ENCODE results near the gene KDM1A. TPM values are rescaled to one million over a fixed set of nuclear protein-coding genes. Genes with fewer than 3 reads are reported as not detected.
"Not testable (repeated sequence)": the region's sequence is repeated elsewhere in the genome, so short reads cannot be mapped to it uniquely, and the experiment has no call there.

KDM1A gene
- polyA plus RNA-seq, 1 donor, result 146 TPM

DNA sequence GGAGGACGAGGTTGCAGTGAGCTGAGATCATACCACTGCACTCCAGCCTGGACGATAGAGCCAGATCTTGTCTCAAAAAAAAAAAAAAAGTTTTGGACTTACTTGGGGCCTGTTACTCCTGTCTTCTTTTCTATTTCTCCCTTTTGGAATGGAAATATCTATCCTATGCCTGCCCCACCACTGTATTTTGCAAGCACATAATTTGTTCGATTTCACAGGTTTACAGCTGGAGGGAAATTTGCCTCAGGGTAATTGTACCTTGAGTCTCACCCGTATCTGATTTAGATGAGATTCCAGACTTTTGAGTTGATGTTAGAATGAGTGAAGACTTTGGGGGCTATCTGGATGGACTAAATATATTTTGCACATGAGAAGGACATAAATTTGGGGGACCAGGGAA lies 12.2 kb upstream of the KDM1A start:
- no peak for DNase-seq

DNA sequence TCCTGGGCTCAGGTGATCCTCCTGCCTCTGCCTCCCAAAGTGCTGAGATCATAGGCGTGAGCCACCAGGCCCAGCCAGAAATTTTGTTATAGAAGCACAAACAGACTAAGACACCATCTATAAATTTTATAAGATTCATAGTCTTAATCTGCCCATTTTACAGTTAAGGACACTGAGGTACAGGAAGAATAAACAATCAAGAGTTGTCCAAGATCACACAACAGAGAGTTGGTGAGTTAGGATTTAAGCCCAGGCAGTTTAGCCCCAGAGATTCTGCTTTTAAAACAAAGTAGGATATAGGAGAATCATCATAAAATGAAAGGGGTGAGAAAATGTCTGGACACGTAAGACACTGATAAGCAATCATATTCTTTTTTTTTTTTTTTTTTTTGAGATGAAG lies 10.4 kb upstream of the KDM1A start:
- no peak for DNase-seq

DNA sequence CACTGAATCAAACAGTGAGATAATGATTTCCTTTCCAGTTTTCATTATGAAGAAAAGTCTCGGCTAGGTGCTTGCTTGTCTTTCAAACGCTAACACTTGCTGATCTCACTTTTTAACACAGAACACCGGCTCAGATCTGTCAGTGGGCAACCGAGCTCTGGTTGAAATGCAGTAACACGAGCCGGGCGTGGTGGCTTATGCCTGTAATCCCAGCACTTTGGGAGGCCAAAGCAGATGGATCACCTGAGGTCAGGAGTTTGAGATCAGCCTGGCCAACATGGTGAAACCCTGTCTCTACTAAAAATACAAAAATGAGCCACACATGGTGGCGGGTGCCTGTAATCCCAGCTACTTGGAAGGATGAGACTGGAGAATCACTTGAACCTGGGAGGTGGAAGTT lies 9.2 kb upstream of the KDM1A start:
- not testable (repeated sequence) for DNase-seq

DNA sequence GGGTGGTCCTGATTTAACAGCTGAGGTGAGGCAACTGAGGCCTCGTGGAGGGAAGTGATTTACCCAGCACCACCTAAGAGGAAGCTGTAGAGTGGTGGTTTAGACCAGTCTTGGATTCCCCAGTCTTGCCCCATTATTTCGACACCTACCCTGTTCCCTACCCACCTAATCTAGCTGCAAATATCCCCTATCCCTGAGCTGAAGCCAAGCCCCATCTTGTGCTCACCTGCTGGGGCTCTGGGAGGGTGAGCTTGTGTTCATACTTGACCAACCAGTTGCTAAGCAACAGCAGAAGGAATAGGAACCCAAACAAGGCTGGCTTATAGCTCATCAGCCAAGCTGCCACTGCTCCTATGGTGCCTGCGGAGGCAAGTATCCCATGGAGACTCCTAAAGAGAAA lies 5.6 kb upstream of the KDM1A start:
- DNase-seq, result peak; percentile 64

DNA sequence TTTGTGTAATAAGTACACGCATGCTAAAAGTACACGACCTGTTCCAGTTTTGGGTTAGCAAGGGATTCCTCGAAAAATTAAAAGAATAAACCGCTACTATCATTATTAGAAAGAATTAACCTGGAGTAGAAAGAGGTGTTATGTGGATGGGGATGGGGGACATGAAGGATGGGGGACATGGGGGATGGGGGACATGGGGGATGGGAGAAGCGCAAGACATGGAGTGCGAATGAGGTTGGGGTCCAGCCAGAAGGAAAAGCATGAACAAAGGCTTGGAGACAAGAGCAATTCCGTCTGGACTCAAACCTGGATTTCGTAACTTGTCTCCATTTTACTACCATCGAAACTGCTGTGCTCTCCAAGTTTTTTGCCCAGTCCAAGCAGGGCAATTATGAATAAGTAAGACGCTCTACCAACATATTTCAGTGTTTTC lies 591 bp upstream of the KDM1A start:
- no peak for DNase-seq

DNA sequence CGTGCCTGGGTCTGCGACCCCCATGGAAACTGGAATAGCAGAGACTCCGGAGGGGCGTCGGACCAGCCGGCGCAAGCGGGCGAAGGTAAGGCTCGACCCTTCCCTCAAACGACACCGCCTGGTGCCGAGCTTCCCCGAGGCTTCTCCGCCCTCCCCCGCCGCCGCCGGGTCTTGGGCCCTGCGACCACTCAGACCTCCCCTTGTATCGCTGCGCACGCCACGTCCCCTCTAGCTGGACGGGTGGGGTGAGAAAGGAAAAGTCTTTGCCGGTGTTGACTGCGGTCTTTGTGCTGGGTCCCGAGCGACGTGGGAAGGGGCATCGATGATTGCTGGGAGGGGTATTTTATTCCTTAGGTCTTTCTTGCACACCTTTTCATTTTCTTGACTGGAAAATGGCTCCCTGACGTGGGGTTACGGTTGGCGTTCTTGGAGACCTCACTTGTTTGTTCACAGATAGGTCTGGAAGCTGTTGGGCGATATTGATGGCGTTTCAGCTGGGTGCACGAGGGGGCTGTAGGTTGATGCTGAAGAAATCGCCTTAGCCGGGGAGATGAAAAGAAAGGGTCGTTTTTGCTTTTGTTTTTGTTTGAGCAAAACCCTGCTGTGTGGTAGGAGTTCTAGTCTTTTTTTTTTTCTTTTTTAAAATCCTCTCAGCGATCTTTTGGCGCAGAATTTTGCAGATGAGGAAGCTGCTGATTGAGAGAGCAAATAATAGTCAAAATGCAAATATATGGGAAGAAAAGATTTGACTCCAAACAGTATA lies 776 bp downstream of the KDM1A start:
- DNase-seq, result peak; percentile 62

DNA sequence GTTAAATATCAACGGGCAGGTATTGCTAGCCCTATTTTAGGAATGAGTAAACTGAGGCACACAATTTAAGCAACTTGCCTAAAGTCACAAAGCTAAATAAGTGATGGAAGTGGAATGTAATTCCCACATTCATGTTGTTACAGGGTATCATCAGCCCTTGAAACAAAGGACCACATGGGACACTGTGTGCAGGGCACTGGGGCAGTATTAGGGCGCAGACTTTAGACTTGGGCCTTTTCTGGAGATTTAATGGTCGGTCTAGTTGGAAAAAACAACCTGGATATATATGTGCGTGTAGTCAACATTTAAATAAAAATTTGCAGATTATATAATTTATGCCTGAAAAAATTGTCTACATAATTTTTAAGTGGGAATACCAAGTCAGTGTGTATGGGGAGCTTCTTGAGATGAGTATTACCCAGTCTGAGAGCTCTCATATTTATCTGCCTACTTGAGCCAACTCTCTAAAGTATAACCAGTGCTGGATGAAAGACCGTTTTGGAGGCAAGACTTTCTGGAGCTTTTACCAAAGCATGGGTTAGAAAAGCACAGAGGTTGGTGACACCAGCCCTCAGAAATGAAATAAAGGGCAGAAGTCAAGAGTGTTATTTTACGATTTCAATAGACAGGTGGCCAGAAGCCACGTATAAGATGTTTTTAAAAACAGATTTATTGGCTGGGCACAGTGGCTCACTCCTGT lies 1.6 kb downstream of the KDM1A start:
- peak; percentile 14 for DNase-seq

DNA sequence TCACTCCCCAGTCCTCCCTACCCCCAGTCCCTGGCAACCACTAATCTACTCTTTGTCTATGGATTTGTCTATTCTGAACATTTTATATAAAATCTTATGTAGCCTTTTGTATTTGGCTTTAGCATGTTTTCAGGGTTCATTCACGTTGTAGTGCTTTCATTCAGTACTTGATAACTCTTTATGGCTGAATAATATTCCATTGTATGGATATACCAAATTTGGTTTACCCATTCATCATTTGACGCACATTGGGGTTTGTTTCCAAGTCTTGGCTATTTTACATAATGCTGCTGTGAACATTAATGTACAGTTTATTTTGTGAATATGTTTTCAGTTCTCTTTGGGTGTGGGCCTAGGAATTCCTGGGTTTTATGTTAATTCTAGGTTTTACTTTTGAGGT lies 2.6 kb downstream of the KDM1A start:
- DNase-seq, result no peak

DNA sequence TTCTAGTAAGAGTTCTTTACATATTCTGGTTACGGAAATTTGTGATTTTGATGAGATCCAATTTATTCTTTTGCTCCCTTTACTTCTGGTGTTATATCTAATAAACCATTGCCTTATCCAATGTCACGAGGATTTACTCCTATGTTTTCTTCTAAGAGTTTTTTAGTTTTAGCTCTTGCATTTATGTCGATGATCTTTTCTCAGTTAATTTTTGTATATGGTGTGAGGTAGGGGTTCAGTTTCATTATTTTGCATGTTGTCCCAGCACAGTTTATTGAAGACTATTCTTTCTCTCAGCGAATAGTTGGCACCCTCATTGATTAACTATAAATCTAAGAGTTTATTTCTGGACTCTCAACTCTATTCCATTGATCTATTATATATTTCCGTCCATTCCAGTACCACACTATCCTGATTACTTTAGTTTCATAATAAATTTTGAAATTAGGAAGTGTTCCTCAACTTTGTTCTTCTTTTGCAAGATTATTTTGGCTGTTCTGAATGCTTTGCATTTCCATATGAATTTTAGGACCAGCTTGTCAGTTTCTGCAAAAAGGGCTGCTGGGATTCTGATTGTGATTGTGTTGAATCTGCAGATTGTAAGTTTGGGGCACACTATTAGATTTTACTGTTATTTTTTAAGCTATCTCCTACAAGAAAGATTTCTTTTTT lies 4.0 kb downstream of the KDM1A start:
- no peak for DNase-seq

DNA sequence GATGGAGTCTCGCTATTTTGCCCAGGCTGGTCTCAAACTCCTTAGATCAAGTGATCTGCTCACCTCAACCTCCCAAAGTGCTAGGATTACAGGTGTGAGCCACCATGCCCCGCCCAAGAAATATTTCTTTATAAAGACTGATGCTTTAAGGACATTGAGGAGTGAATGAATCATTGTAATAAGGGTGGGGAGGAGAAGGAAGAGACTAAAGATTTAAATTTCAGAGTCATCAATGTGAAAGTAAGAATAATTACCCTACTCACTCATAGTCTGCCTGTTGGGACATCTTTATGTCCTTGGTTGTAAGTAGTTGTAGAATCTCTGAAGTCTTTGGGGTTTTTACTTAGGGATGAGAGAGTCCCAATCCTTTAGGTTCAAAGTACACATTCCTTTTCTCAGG lies 7.3 kb downstream of the KDM1A start:
- no peak for DNase-seq

DNA sequence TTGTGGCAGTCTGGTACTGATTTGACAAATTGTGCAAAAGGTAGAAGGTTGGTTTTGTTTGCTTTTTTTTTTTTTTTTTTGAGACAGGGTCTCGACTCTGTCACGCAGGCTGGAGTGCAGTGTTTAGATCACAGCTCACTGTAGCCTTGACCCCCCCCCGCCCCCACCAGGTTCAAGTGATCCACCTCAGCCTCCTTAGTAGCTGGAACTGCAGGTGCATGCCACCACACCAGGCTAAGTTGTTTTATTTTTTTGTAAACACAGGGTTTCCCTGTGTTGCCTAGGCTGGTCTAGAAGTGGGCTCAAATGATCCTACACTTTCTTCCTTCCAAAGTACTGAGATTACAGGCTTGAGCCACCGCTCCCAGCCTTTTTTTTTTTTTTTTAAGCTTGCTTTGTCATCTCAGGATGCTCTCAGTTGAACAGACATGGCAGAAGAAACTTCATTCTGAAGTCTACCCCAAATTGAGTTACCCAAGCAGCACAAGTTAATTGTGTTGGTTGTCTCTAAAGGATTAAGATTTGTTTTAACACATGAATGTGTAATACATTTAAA lies 8.2 kb downstream of the KDM1A start:
- DNase-seq, result no peak

DNA sequence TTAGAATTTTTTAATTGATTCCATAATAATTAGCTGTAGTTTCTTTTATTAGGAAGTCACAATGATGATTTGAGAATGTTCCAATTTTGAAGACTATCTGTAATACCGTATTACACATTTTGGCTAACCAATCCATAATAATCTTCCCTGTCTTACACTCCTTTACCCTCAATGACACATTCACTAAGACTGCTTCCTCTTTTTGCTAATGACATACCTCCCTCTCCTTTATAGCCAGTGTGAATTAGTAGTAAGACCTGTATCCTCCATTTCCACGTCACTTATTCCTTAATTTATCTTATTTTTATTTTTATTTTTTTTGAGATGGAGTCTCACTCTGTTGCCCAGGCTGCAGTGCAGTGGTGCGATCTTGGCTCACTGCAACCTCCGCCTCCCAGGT lies 10.1 kb downstream of the KDM1A start:
- no peak for DNase-seq

DNA sequence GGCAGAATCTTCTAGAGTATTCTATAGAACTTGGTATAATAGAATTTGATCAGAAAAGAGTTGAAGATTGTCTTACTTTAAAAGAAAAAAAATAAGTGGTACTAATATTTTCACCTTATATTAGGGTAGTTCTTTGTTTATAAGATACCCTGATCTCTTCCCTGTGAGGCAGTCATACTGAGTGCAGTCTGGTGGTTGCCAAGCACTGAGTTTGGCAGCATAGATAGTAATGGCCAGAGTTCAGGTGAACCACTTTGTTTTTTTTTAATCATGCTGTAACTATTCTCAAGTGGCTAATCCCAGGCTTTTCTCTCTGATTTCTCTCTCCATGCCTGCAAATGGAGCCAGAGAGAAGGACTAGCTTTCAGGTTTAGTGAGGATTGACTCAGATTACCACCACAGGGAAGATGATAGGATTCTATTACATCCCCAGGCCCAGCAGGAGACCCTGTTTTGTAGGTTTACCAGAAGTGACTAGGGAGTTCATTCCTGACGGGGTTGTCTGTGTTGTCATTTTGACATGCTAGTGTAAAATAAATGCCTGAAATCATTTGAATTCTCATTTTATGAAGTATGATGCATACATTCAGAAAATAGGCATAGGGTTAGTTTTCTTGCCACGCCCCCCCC lies 16.7 kb downstream of the KDM1A start:
- no peak for DNase-seq

DNA sequence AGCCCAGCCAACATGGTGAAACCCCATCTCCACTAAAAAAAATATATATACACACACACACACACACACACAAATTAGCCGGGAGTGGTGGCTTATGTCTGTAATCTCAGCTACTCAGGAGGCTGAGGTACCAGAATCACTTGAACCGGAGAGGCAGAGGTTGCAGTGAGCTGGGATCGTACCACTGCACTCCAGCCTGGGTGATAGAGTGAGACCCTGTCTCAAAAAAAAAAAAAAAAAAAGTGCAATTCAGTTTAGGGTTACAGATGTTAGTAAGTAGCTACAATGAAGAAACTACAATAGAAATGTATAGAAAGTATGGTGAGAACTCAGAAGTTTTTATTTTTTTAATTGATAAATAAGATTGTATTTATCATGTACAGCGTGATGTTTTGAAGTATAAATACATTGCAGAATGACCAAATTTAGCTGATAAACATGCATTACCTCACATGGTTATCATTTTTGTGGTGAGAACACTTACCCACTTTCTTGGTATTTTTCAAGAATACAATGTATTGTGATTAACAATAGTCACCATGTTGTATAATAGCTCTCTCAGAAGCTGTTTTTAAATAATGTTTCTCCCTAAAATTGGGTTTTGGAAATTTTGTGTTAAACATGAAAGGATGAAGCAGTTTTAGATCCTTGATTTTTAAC lies 17.9 kb downstream of the KDM1A start:
- no peak for DNase-seq

DNA sequence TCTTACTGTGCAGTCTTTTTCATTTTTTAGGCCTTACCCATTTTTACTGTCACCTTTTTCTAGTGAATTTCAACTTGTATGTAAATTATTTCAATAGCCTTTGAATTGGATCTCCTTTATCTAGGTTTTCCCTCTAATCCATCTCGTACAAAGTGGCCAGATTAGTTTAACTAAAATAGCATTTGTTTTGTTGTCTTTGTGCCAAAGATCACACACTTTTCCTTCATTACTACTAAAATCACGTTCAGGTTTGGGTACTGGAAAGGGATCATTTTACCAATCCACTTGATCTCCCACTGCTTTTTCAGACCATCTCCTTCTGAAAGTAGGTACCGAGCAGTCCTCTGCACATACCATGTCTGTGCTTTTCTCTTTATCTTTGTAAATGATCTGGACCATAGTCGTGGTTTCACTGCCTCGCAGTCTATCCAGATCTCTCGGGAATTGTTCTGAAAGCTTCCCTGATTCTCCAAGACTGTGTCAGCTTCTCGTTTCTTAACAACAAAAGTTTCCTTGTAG lies 20.1 kb downstream of the KDM1A start:
- DNase-seq, result no peak

DNA sequence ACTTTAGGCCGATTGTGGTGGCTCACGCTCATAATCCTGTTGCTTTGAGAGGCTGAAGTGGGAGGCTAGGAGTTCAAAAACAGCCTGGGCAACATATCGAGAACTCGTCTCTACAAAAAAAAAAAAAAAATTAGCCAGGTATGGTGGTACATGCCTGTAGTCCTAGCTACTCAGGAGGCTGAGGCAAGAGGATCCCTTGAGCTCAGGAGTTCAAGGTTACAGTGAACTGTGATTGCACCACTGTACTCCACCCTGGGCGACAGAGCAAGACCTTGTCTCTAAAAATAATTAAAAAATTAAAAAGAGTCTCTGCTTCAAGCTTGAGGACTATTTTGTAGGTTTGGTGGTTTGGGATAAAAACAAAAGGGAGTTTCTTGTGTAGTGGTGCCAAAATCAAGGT lies 21.2 kb downstream of the KDM1A start:
- DNase-seq, result no peak

DNA sequence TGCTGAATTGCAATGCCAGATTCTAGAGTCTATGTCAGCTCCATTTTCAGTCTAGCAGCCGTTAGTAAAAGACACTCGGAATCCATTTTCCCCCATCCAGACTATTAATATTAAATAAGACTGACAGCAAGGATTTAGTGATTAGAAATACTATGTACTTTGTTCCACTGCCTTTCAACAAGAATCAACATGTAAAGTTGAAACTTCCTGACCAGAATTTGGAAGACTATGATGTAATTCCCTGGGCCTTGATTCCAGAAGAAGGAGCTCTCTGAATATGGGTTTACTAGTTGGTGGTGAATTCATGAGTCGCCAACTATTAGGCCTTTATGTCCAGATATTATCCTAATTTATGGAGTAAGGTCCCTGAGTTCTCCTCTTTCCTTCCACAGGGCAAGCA lies 24.8 kb downstream of the KDM1A start:
- no peak for DNase-seq

DNA sequence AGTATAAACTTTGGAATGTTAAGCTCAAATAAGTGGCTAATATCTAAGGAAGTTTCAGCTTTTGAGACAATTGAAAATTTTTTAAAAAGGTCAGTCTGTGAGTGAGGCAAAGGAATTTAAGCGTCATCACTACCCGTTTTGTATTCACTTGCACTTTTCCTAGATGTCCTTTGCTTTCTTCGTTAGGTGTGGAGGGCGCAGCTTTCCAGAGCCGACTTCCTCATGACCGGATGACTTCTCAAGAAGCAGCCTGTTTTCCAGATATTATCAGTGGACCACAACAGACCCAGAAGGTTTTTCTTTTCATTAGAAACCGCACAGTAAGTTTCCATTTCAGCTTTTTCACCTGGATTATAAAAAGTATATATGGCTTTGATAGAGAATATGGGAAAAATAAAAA lies 30.9 kb downstream of the KDM1A start:
- DNase-seq, result no peak

DNA sequence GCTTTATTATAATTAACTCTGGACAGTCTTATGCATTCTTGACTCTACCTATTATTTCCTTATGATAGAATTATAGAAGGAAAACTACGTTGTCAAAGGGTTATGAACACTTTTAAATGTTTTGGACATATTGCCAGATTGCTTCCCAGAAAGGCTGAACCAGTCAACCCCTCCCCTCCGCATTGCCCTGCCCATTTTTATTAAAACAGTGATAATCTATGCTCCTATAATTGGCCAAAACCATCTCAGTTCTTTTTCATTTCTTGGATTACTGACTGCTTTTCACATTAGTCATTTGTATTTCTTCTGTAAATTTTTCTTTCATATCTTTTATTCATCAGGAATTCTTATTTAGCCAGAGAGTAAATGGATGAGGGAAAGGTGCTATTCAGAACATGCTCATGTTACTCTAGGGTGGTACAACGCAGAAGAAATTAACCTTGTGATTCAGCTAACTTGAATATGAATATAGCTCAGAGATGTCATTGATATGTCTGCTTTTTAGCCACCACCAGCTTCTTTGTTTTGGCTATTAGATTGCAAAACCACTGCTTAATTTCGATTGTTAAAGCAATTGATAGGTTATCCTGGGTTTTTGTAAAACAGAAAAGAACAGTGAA lies 32.1 kb downstream of the KDM1A start:
- no peak for DNase-seq

DNA sequence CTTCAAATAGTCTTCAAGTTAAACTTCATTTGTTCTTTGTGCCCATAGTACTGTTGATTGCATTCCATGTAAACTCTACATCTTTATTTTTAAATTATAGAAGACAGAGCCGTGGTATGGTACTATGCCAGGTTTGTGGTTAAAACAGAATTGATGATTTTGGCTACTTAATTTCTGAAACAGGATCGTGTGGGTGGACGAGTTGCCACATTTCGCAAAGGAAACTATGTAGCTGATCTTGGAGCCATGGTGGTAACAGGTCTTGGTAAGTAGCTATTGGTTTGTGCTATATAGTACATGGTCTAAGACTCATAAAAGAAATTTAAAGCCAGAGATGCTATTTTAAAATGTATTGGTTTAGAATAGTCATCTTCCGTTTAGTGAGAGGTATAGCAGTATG lies 38.0 kb downstream of the KDM1A start:
- no peak for DNase-seq

DNA sequence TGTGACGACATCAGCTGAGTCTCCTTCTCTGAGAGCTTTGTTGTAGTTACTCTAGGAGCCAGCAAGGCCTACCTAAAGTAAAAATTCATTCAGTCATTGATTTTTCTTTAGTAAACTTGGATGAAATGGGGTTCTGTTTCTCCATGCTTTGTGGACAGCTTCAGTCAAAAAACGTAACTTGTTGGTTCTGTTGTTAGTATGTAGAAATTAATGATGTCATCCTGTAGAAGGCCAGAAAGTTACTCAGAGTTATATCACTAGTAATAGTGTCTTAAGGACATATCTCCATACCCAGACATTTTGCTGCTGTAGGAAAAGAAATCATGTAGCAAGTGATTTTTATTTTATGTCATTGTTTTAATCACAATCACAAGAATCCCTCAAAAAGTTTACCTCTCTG lies 43.0 kb downstream of the KDM1A start:
- DNase-seq, result no peak
